GM18526 (cell line): ENCODE data around the gene PFN3.

Experiments
- POLR2A ChIP-seq: IDR thresholded peaks from 3 replicates; pipeline ENCODE4 v1.6.1; 2011; ENCODE audit not compliant: insufficient read length; ENCODE audit errors: extremely low read depth

Gene PFN3

GRCh38 chr5:177390363-177391300 is 9.8 kb downstream of the PFN3 start:
- no peak for TF ChIP-seq POLR2A

DNA sequence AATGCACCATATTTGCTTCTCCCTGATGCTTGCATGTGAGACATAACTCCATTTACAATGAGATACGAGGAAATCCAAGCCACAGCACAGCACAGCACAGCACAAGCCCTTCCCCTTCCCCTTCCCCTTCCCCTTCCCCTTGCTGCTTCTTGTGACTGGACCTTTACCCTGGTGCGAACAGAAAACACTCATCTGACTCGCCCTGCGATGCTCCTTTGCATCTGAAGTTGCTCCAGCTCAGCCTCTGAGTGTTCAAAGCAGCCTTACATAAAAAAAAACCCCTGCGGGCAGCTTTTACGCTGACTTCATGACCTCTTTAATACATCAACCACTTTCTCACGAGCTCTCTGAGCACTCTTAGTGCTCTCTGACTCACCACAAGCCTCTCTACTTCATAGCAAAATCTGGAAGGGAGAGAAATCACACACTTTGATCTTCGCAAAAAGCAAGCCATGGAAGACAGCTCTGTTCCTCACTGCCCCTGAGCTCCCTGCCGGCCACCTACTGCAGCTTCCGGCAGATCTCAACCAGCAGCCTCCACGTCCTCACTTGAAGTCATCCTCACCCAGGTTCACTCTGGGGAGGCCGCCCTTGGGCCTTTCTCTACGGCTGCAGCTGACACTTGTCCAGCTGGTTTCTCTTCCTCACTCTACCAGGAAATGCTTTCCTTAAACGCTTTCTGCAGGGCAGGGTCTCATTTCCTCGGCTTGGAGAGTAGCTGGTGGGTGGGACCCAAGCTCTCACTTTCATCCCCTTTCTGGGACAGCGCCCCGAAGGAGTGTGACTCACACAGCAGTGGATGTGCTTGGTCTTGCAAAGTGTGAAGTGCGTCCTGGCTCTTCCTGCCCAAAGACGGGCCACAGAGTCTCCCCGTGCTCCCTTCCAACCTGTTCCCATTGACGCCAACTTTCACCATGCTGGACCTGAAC is 11.0 kb downstream of the PFN3 start:
- no peak for TF ChIP-seq POLR2A

GRCh38 chr5:177388521-177389052 is 11.9 kb downstream of the PFN3 start:
- TF ChIP-seq POLR2A, result no peak

DNA sequence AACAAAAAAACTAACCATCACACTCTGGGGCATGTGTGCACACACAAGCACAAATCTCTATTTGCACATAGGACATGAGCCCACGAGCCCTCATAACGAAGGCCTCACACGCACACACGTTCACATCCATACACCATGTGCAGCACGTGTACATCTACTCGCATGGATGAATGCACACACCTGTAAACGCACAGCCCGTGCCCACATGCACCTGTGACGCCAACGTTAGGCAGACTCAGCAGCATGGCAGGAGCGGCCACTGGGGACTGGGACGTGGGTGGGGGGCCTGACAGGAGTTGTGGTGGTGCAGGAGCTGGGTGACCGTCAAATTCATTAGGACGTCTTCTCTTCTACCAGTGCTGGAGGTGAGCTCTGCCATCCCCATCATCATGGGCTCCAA is 13.1 kb downstream of the PFN3 start:
- no peak for TF ChIP-seq POLR2A

DNA sequence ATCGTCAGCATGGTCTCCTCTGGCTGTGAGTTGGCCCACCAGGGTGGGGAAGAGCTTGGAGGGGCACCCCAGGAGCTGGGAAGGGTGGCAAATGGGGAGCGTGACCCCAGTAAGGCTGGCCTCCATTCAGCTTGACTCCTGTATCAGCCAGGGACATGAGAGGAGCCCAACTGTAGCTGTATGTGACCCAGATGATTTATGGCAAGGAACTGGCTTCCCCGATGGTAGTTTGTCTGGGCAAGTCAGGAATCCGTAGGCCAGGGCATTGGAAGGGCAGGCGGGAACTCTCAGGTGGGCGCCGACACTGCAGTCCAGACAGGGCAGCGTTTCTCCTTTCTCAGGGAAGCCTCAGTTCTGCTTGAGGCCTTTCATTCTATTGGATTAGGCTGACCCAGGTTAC is 13.9 kb downstream of the PFN3 start:
- no peak for TF ChIP-seq POLR2A

- TF ChIP-seq POLR2A, result no peak
These were observed 14.7 kb downstream of the PFN3 start for GRCh38 chr5:177385720-177386119.

DNA sequence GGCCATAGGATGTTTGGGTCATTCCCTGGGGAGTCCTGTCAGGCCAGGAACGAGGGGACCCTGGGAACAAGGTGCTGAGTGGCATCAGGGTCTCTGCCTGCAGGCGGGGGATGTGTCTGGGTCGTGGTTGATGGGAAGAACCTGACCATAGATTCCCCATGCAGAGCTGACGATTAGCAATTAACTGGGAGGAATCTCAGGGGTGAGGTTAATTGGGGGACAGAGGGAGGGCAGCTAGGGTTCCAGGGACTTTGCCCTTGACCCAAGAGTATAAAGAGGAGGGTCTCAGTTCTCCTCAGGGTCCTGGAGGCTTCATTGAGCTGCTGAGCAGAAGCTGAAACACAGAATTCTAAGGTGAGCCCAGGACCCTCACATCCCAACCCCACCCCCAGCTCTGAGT is 16.3 kb downstream of the PFN3 start, which contains the start of gene SLC34A1:
SLC34A1 (plus strand) TSS at position 301 of the 400 bp plus-strand sequence. CDS start 1,308 bp downstream, outside the sequence.
- TF ChIP-seq POLR2A, result no peak

- no peak for TF ChIP-seq POLR2A
These were observed 17.3 kb downstream of the PFN3 start for GRCh38 chr5:177383181-177383580.

DNA sequence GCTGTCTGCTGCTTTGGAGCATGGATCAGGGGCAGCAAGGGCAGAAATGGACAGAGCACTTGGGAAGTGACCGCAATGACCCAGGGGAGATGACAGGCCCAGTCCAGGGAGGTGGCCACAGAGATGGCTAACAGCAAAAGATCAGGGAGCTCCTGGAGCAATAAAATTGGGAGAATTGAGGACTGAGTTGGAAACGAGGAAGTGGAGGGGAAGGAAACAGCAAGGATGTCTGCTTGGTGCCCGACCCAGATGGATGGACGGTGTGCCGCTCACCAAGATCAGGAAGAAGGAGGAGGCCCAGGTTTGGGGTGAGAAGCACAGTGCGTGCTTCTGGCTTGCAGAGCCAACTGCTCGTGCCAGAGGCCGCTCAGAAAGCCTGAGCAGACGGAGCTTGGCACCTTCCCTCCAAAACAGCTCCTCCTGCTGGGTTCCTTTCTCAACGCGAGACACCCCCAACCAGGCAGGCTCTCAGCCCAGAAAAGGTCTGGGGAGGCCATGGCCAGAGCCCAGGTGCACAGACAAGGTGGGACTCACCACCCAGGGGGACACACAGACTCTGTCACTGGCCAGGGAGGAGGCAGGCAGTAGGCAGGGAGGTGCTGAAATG is 17.9 kb downstream of the PFN3 start:
- TF ChIP-seq POLR2A, result no peak

DNA sequence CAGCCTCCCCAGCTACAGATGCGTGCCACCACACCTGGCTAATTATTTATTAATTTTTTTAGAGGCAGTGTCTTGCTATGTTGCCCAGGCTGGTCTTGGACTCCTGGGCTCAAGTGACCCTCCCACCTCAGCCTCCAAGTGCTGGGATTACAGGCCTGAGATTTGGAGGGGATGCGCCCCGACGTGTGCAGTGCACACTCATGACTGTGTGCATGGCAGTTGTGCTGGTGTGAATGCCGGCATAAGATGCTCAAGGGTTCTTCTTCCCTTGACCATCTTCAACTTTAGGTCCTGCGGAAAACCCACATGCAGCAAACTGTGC is 19.7 kb downstream of the PFN3 start:
- no peak for TF ChIP-seq POLR2A

GRCh38 chr5:177378884-177379883 is 21.3 kb downstream of the PFN3 start:
- TF ChIP-seq POLR2A, result peak; percentile 15

DNA sequence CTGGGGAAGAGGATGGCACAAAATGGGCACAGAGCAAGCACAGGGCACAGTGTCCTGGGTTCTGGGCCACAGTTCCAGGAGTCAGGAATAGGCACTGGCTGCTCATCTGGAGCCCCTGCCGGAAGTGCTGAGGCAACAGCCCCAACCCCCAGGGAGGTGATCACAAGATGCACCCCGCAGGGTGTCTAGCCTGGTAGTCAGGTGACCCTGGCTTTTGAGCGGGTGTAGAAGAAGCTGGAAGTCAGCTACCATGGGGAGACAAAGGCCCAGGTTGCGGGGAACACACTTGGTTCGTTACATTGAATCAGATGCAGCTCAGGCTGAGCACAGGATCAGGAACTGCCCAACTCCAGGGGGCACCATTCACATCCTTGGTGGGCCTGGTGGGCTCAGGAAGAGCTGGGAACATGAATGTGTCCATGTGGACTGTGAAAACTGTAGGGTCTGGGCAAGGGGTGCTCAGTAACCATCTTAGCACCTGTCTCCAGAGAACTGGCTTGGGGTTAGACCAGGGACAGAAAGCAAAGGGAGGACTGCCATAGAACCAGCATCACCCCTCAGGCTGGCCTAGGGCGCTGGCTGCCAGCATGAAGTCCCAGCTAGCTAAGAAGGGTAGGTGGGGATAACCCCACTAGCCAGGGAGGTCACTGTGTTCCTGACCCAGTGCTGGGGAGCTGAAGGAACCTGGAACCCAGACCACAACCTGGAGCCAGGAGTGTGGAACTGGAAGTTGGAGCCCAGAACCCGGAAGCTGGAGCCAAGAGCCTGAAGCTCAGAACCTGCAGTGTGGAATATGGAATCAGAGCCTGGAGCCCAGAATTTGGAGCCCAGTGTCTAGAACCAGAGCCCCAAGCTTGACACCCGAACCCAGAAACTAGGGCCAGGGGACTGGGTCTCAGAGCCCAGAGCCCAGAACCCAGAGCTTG is 22.3 kb downstream of the PFN3 start:
- TF ChIP-seq POLR2A, result no peak

DNA sequence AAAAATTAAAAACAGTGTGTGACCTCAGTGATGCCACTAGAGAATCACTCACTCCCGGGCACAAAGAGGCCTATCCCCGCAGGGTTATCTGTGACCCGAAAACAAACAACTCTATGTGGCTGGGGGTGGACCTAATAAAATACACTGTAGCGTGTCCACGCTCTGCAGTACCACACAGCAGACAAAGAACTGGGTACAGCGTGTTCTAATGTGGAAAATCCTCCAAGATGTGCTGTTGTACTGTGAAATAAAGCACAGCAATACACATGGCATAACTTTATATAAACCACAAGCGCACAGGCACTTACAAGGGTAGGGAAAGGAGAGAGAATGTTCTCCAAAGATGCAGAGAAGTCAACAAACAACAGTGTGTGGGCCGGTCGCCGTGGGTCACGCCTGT is 24.4 kb downstream of the PFN3 start:
- TF ChIP-seq POLR2A, result no peak

- TF ChIP-seq POLR2A, result no peak
These were observed 26.2 kb downstream of the PFN3 start for GRCh38 chr5:177374211-177374610.
